Activated CD4-positive, alpha-beta T cell treated with anti-CD3 and anti-CD28 coated beads for 36 hours (primary cell): ENCODE measurements around the gene DLX6. TPM values are rescaled to one million over a fixed set of nuclear protein-coding genes. Genes with fewer than 3 reads are reported as not detected.

Experiments used
- ATAC-seq: fragments of 200-7000 bp; cut with Tn5 transposase; one replicate; pipeline ENCODE4 v1.10.0; 2021; ENCODE audit warnings: mild to moderate bottlenecking, moderate library complexity
- CTCF ChIA-PET: fragments of 350-600 bp; sonication (Branson Sonifier 250); formaldehyde crosslinking; loops from one replicate; lab custom pipeline; 2021; ENCODE audit warnings: antibody characterized with exemption; lab: Charles Lee
- POLR2A ChIA-PET: fragments of 350-600 bp; sonication (Branson Sonifier 250); formaldehyde crosslinking; loops from one replicate; lab custom pipeline; 2021; ENCODE audit warnings: antibody characterized with exemption, inconsistent platforms; lab: Charles Lee
- DNase-seq: peaks from one replicate; pipeline ENCODE4 v3.0.0-alpha.2; 2020
- H3K27ac Mint-ChIP-seq: one replicate; pipeline ENCODE4 v1.8.0; 2021; ENCODE audit warnings: mixed read lengths
- H3K27me3 Mint-ChIP-seq: one replicate; pipeline ENCODE4 v1.8.0; 2021; ENCODE audit warnings: mixed read lengths
- H3K36me3 Mint-ChIP-seq: one replicate; pipeline ENCODE4 v1.8.0; 2021; ENCODE audit warnings: low read depth, mixed read lengths
- H3K4me1 Mint-ChIP-seq: one replicate; pipeline ENCODE4 v1.8.0; 2021; ENCODE audit warnings: mixed read lengths
- H3K4me3 Mint-ChIP-seq: one replicate; pipeline ENCODE4 v1.8.0; 2021; ENCODE audit warnings: mild to moderate bottlenecking, moderate library complexity, mixed read lengths
- H3K9me3 Mint-ChIP-seq: one replicate; pipeline ENCODE4 v1.8.0; 2021; ENCODE audit warnings: low read depth, mixed read lengths
- intact Hi-C, 2 experiments: fragments of 100-400 bp; cut with DNase I in 1 of 2; cut with micrococcal nuclease in 1 of 2; formaldehyde crosslinking; loops; one replicate each; pipeline versions ENCODE4 v1.14.2 to v1.15.1; 2022 to 2024; cut with DNase I, micrococcal nuclease
- total RNA-seq, 2 experiments: library from RNA; stranded (reverse); gene quantifications; one replicate each; pipeline ENCODE4 v1.2.3, GENCODE V29; 2021

The DLX6 gene
- total RNA-seq, 2 experiments from 2014 or later, result not detected

DNA sequence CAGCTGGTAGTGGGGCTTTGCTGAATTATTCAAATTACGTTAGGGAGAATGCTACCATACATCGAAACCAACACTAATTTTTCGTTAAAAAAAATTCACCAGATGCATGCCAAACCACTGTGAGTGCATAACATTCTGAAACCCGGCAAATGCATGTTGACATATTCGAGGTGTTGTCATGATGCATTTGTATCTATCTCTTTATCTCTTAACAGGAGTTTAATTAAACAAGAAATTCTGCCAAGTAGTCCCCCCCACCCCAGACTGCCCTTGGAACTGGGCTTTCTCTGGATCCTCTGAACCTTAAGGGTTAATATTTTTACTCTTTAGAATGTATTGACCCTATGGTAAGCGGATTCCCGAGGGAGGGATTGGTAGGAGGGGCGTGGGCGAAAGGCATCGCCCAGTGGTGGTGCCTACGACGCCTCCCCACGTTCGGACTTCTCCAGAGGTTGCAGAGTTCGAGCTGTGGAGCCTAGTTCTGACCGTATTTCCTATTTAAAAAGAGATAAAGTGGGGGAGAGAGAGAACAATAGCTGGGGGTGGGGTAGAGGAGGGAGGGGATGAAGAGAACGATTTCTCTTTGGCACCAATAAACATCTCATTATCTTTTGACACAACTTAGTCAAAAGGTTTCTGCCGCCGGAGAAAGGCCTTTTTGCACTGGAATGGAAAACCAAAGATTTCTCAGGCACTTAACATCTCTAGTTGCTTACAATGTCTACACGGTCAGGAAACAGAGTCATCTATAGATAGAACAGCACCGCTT, 7.2 kb downstream of the DLX6 start:
- Mint-ChIP-seq H3K27ac (no peak overlapping the region), H3K36me3 (peaks cover 3% of the 10 kb centered on the region), H3K27me3 (peaks cover 87% of the 10 kb centered on the region), H3K9me3 (peaks cover 5% of the 10 kb centered on the region), H3K4me1 (peaks cover 8% of the 10 kb centered on the region), H3K4me3 (no peak overlapping the region)
- intact Hi-C loops, result loop anchor here in 1 of 2 experiments (1.0 kb wide), 1 partner anchor 14 kb away; no protein-coding TSS in a partner anchor
- ChIA-PET POLR2A (interaction anchor here (0.6 kb wide), 1 partner anchor 99 kb away, joined by 3 read pairs; no protein-coding TSS in a partner anchor), CTCF (interaction anchor here (3.2 kb wide), 1 partner anchor 14 kb away, joined by 19 read pairs; no protein-coding TSS in a partner anchor)
- no peak for DNase-seq
- ATAC-seq, result no peak

DNA sequence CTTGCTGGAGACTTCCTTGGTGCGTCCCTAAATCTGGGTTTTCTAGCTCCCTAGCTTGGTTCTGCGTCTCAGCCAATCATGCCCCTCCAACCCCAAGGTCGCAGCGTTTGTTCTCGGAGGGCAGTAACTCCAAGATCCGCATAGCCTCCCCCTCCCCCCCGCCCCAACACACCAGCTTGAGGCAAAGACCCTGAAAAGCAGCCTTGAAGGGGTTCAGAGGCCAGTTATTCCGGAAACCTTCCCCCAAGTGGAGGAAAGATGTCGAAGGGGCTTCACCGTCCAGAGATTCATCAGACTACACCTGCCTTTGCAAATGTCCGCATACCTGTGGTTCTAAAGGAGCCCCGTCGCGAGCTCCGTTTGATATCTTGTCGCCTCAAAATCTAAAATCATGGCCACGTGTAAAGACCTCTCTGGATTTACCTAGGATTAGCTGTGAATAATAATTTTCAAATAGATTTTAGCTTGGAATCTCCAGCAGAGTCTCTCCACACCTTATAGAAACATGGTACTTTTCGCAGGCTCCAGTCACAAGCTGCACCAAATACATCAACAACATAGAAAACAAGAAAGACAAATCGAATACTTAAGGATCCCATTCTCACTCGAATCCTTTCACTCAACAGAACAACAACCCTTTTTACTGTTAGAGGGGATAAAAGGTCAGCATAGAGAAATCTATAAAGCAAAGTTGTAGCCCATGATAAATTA, 7.9 kb downstream of the DLX6 start:
- CTCF ChIA-PET, result interaction anchor here (0.6 to 3.2 kb wide), 2 partner anchors 9 to 14 kb away, joined by 3 to 19 read pairs; no protein-coding TSS in a partner anchor
- ATAC-seq (no peak), DNase-seq (no peak)
- no peak overlapping the region for H3K4me3 Mint-ChIP-seq
- H3K9me3 Mint-ChIP-seq, result peaks cover 5% of the 10 kb centered on the region
- intact Hi-C loops, result loop anchor here in 1 of 2 experiments (1.0 kb wide), 1 partner anchor 13 kb away; no protein-coding TSS in a partner anchor
- H3K36me3 Mint-ChIP-seq, result peaks cover 3% of the 10 kb centered on the region
- H3K27ac Mint-ChIP-seq, result no peak overlapping the region
- peaks cover 86% of the 10 kb centered on the region for H3K27me3 Mint-ChIP-seq
- POLR2A ChIA-PET, result interaction anchor here (0.6 kb wide), 1 partner anchor 98 kb away, joined by 3 read pairs; no protein-coding TSS in a partner anchor
- peaks cover 10% of the 10 kb centered on the region for H3K4me1 Mint-ChIP-seq

DNA sequence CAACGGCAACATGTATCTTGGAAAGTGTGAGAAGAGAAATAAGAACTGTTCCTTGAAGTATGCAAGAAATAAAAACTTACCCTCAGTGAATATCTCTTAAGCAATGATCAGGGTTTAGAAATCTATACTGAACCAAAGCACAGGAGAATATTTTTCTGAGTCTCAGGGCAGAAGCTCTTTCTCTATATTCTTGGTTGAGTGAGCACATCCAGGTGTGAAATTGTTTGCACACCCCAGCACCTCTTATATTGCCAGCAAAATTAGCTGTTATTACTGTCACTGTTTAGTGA, 8.4 kb downstream of the DLX6 start:
- intact Hi-C loops, result loop anchor here in 1 of 2 experiments (1.0 kb wide), 1 partner anchor 13 kb away; no protein-coding TSS in a partner anchor
- Mint-ChIP-seq H3K27me3 (peaks cover 87% of the 10 kb centered on the region), H3K9me3 (peaks cover 5% of the 10 kb centered on the region), H3K27ac (no peak overlapping the region), H3K4me3 (no peak overlapping the region), H3K36me3 (peaks cover 3% of the 10 kb centered on the region), H3K4me1 (peaks cover 10% of the 10 kb centered on the region)
- DNase-seq, result no peak
- no peak for ATAC-seq
- POLR2A ChIA-PET, result no interaction called here
- CTCF ChIA-PET, result interaction anchor here (0.6 to 3.2 kb wide), 2 partner anchors 9 to 13 kb away, joined by 3 to 19 read pairs; no protein-coding TSS in a partner anchor

DNA sequence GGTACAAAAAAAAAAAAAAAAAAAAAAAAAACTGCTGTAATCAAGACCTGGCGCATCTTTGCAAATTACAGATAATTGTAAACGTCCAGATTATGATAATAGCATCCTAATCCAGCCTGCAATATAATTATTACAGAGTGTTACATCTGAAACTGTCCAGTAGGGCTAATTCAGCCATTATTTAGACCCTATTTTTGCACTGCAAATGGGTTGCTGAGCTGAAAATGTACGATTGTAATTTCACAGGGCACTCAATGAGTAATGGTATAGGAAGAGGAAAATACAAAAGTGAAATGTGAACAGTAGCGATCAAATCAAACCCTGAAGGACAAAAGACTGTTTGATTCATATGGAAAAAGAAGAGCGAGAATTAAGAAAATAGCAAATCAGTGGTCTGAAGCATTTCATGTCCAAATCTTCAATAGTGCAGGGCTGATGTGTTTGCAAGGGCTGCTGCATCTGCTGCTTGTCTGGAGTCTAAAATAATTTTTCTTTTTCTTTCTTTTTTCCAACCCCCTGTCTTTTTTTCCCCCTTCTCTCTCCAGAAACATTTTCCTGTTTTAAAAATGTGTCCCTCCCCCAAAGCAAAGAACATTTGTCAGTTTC, 8.9 kb downstream of the DLX6 start:
- ChIA-PET CTCF (interaction anchor here (1.4 to 3.2 kb wide), 2 partner anchors 10 to 13 kb away, joined by 3 to 19 read pairs; no protein-coding TSS in a partner anchor), POLR2A (no interaction called here)
- intact Hi-C loops, result no loop called here
- ATAC-seq (no peak), DNase-seq (no peak)
- no peak overlapping the region for H3K4me3 Mint-ChIP-seq
- H3K4me1 Mint-ChIP-seq, result peaks cover 10% of the 10 kb centered on the region
- peaks cover 89% of the 10 kb centered on the region for H3K27me3 Mint-ChIP-seq
- H3K36me3 Mint-ChIP-seq, result peaks cover 3% of the 10 kb centered on the region
- H3K27ac Mint-ChIP-seq, result no peak overlapping the region
- peaks cover 5% of the 10 kb centered on the region for H3K9me3 Mint-ChIP-seq

DNA sequence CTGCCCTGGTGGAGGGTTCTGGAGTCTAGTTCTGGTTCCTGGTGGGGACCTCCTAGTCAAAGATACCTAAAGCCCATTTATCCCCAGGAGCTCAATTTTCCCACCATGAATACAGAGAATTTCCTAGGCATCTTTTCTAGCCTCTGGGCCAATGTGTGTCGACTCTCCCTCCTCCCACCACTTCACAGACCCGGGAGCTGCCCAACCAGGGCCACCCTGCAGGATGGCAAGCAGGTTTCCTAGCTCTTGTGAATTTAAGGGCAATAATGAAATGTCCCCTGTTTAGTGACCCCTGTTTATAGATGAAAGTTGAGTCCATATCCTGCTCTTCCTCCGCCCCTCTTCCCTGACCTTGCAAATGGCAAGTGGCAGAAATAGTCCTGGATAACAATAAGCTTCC, 9.9 kb downstream of the DLX6 start:
- Mint-ChIP-seq H3K4me3 (no peak overlapping the region), H3K27me3 (peaks cover 89% of the 10 kb centered on the region), H3K27ac (no peak overlapping the region), H3K4me1 (peaks cover 10% of the 10 kb centered on the region), H3K9me3 (peaks cover 5% of the 10 kb centered on the region), H3K36me3 (peaks cover 3% of the 10 kb centered on the region)
- intact Hi-C loops, result no loop called here
- ChIA-PET CTCF (interaction anchor here (1.0 to 3.2 kb wide), 3 partner anchors 9 to 26 kb away, joined by 3 to 19 read pairs (median 4); no protein-coding TSS in a partner anchor), POLR2A (interaction anchor here (1.2 kb wide), 1 partner anchor 11 kb away, joined by 3 read pairs; no protein-coding TSS in a partner anchor)
- DNase-seq (no peak), ATAC-seq (no peak)

DNA sequence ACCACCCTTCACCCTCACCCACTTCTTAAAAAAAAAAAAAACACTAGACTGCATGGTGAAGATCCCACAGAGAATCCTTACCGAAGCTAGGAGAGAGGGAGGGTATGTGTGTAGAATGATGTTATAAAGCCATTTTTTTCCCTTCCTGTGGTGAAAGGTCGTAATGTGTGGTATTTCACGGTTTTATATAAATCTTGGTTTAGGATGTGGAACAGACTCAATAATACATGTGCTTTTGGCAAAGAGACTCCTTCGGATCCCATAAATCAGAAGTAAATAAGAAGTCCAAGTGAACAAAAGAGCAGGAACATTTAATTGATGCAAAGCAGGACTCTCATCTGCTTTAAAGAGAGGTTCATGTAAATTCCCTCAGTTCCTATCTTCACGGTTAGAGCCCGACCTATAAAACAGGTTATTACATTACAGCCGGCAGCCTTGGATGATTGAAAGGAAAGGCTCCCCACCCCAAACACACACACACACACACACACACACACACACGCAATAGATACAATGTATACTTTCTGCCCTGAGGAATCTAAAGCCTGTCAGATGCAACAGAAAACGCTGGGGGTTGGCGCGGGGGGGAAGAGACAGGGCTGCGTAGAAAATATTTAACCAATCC, 10.5 kb downstream of the DLX6 start:
- ChIA-PET CTCF (interaction anchor here (1.0 to 3.2 kb wide), 3 partner anchors 11 to 27 kb away, joined by 4 to 19 read pairs (median 7); no protein-coding TSS in a partner anchor), POLR2A (interaction anchor here (1.2 kb wide), 1 partner anchor 11 kb away, joined by 3 read pairs; no protein-coding TSS in a partner anchor)
- H3K9me3 Mint-ChIP-seq, result peaks cover 5% of the 10 kb centered on the region
- peaks cover 12% of the 10 kb centered on the region for H3K4me1 Mint-ChIP-seq
- intact Hi-C loops, result no loop called here
- peaks cover 91% of the 10 kb centered on the region for H3K27me3 Mint-ChIP-seq
- no peak overlapping the region for H3K4me3 Mint-ChIP-seq
- no peak for ATAC-seq
- DNase-seq, result no peak
- no peak overlapping the region for H3K27ac Mint-ChIP-seq
- peaks cover 3% of the 10 kb centered on the region for H3K36me3 Mint-ChIP-seq

DNA sequence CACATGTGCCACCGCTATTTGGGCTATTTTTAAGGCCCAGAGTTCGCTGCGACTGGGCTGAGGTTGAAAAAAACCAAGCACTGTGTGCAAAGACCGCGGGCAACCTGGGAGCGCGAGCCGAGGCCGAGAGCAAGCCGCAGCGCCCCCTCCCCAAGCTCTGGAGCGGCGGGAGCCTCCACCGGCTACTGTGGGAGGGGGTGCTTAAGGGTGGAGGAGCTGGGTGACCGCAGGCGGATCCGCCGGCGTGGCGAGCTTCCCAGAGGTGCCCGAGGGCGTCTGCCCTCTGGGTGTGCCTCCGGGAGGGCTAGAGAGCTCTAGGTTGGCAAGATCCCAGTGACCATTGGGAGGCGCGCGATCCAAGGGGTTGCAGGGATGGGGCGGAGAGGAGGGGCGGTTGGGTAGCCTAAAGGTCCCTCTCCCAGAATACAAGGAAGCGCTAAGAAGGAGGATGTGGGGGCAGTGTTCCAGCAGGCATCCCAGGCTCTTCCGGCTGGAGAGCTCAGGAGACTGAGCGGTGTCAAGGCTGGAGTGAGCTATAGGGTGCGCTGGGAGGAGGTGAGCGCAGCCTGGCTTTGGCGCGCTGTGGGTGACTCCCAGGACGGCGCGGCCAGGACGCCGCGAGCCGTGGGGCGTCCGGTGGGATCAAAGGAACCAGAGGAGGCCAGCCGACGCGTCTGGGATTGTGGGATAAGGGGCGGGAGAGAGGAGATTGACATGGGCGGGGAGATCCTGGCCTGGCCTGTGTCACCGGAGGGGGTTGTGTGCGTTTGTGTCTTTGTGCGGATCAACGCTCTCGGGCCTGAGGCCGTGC, 11.2 kb downstream of the DLX6 start:
- ChIA-PET CTCF (interaction anchor here (2.0 kb wide), 1 partner anchor 11 kb away, joined by 7 read pairs; no protein-coding TSS in a partner anchor), POLR2A (no interaction called here)
- DNase-seq, result no peak
- Mint-ChIP-seq H3K27ac (no peak overlapping the region), H3K9me3 (peaks cover under 1% of the 10 kb centered on the region), H3K27me3 (peaks cover 87% of the 10 kb centered on the region), H3K4me3 (no peak overlapping the region), H3K4me1 (peaks cover 15% of the 10 kb centered on the region), H3K36me3 (peaks cover under 1% of the 10 kb centered on the region)
- no peak for ATAC-seq
- intact Hi-C loops, result no loop called here

DNA sequence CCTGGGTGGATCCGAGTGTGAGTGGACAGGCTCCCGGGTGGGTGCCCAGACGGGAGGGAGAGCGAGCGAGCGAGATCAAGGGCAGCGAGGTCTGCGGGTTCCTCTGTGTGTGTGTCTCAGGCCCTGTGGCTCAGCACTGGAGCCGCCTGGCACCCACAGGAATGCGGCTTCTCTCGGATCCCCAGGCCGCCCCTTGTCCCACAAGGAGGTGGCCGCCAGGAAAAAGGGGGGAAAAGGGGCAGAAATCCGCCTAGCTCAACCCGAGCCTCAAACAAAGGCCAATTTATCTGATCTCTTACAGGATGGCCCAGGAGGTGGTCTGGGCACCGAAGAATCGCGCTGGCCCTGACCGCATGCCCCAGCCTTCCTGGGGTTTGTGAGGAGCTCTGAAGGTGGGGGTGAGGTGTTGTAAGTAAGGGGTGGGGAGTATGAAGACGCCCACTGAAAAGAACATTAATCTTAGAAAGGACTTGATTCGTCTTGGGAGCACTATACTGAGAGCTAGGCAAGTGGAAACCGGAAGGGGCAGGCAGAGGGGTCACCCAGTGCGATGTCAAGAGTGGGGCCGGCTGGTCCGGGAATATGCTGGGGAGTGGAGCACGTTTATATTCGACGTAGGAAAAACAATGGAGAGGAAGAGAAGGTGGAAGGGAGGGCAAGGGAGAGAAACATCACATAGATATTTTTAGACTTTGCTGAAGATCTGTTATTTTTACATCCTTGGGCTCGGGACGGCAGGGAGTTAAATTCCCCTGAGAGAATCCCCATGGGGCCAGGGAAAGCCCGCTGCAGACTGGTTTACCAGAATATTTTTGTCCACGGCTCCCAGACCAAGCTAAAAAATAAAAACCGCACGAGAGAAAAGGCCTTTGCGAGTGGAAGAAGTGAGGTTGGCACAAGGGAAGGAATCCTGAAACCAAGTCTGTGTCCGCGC, 12.1 kb downstream of the DLX6 start:
- intact Hi-C loops, result no loop called here
- DNase-seq (no peak), ATAC-seq (no peak)
- Mint-ChIP-seq H3K4me3 (no peak overlapping the region), H3K27ac (no peak overlapping the region), H3K36me3 (no peaks in the 10 kb centered on the region), H3K9me3 (no peaks in the 10 kb centered on the region), H3K4me1 (peaks cover 22% of the 10 kb centered on the region), H3K27me3 (peaks cover 86% of the 10 kb centered on the region)
- ChIA-PET CTCF (interaction anchor here (0.9 to 2.0 kb wide), 2 partner anchors 10 to 17 kb away, joined by 4 to 7 read pairs; no protein-coding TSS in a partner anchor), POLR2A (no interaction called here)

DNA sequence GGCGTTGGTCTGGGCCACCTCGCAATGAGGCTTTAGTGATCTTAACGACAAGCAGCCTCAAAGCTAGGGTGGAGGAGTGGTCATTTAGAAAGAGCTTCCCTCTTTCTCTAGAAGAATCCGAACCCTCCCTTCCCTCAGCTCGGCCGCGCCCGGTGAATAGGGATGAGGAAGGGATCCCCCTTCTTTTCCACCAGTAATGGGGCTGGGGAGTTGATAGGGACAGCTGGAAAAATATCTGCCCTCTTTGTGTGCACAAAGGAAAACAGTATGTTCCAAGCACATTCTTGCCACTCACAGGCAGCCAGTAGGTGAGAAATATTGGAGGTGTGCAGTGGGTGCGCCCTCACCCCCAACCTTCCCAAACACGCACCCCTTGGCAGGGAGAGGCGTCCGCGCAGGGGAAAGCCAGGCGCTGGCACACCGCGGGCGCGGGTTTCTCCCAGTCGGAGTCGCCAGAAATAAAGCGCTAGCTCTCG, 12.8 kb downstream of the DLX6 start:
- Mint-ChIP-seq H3K36me3 (no peaks in the 10 kb centered on the region), H3K27ac (no peak overlapping the region), H3K27me3 (peaks cover 87% of the 10 kb centered on the region), H3K9me3 (no peaks in the 10 kb centered on the region), H3K4me3 (no peak overlapping the region), H3K4me1 (peaks cover 28% of the 10 kb centered on the region)
- POLR2A ChIA-PET, result no interaction called here
- CTCF ChIA-PET, result interaction anchor here (2.0 kb wide), 1 partner anchor 9 kb away, joined by 7 read pairs; no protein-coding TSS in a partner anchor
- DNase-seq, result no peak
- no peak for ATAC-seq
- intact Hi-C loops, result no loop called here
